ENCODE data around the gene RANBP3.
"Not testable (repeated sequence)": the region's sequence is repeated elsewhere in the genome, so short reads cannot be mapped to it uniquely, and the experiment has no call there.

The RANBP3 gene

GRCh38 chr19:5966215-5966614 is 11.7 kb downstream of the RANBP3 start:
- Histone ChIP-seq H3K27ac (ENCODE audit: low read length) (no peak overlapping the region), H3F3A (ENCODE audit: insufficient read depth, low read length) (peaks cover 27% of the 10 kb centered on the region), H3K27me3 (replicated peaks; ENCODE audit: insufficient read depth, low read length) (no peaks in the 10 kb centered on the region), H3K9me3 (replicated peaks; ENCODE audit: insufficient read depth, low read length) (no peaks in the 10 kb centered on the region), H3K9ac (ENCODE audit: low read length) (no peak overlapping the region), H2AFZ (ENCODE audit: low read length) (no peak overlapping the region), H4K20me1 (ENCODE audit: insufficient read depth, low read length) (peaks cover 73% of the 10 kb centered on the region), H3K4me3 (ENCODE audit: low read length) (no peak overlapping the region), H3K4me2 (ENCODE audit: low read depth, low read length) (no peak overlapping the region), H3K4me1 (ENCODE audit: low read length) (peaks cover 35% of the 10 kb centered on the region), H3K36me3 (replicated peaks; ENCODE audit: insufficient read depth, low read length) (0 out of 2 replicates have a peak, but pooled peaks cover 3% of the 10 kb centered on the region), H3K79me2 (ENCODE audit: low read length) (peaks cover 99% of the 10 kb centered on the region), H3K9me2 (replicated peaks; ENCODE audit: insufficient read depth, low read length) (no peaks in the 10 kb centered on the region)
- no peak for DNase-seq
- no peak for TF ChIP-seq EZH2 (optimal IDR thresholded peaks at IDR 0.05; ENCODE audit: low read depth, low read length)

- H3K4me1 ChIP-seq (ENCODE audit: low read length): peaks cover 27% of the 10 kb centered on the region
- H3F3A ChIP-seq (ENCODE audit: insufficient read depth, low read length): peaks cover 23% of the 10 kb centered on the region
- H3K9me3 ChIP-seq (replicated peaks; ENCODE audit: insufficient read depth, low read length): no peaks in the 10 kb centered on the region
- 0 out of 2 replicates have a peak, but pooled peaks cover 3% of the 10 kb centered on the region for H3K36me3 ChIP-seq (replicated peaks; ENCODE audit: insufficient read depth, low read length)
- no peak for TF ChIP-seq EZH2 (optimal IDR thresholded peaks at IDR 0.05; ENCODE audit: low read depth, low read length)
- TF ChIP-seq EZH2phosphoT487 (IDR thresholded peaks at IDR 0.05; ENCODE audit: low read length): no peak
- H3K27me3 ChIP-seq (replicated peaks; ENCODE audit: insufficient read depth, low read length): no peaks in the 10 kb centered on the region
- H3K4me2 ChIP-seq (ENCODE audit: low read depth, low read length): no peak overlapping the region
- no peaks in the 10 kb centered on the region for H3K9me2 ChIP-seq (replicated peaks; ENCODE audit: insufficient read depth, low read length)
- DNase-seq: no peak
- no peak overlapping the region for H3K9ac ChIP-seq (ENCODE audit: low read length)
- no peak overlapping the region for H2AFZ ChIP-seq (ENCODE audit: low read length)
- H3K4me3 ChIP-seq (ENCODE audit: low read length): no peak overlapping the region
- H4K20me1 ChIP-seq (ENCODE audit: insufficient read depth, low read length): peaks cover 72% of the 10 kb centered on the region
- H3K79me2 ChIP-seq (ENCODE audit: low read length): peaks cover 99% of the 10 kb centered on the region
- H3K27ac ChIP-seq (ENCODE audit: low read length): no peak overlapping the region
Measured at GRCh38 chr19:5964816-5965565, 12.9 kb downstream of the RANBP3 start.

- DNase-seq: no peak
- no peak overlapping the region for H3K4me2 ChIP-seq (ENCODE audit: low read depth, low read length)
- H3K27me3 ChIP-seq (replicated peaks; ENCODE audit: insufficient read depth, low read length): no peaks in the 10 kb centered on the region
- no peak overlapping the region for H2AFZ ChIP-seq (ENCODE audit: low read length)
- peaks cover 18% of the 10 kb centered on the region for H3K4me1 ChIP-seq (ENCODE audit: low read length)
- TF ChIP-seq EZH2 (optimal IDR thresholded peaks at IDR 0.05; ENCODE audit: low read depth, low read length) (no peak), CTCF (IDR thresholded peaks at IDR 0.05; ENCODE audit: low read length) (no peak), EZH2phosphoT487 (IDR thresholded peaks at IDR 0.05; ENCODE audit: low read length) (no peak)
- peaks cover 15% of the 10 kb centered on the region for H3F3A ChIP-seq (ENCODE audit: insufficient read depth, low read length)
- no peak overlapping the region for H3K27ac ChIP-seq (ENCODE audit: low read length)
- H3K4me3 ChIP-seq (ENCODE audit: low read length): no peak overlapping the region
- 0 out of 2 replicates have a peak, but pooled peaks cover 3% of the 10 kb centered on the region for H3K36me3 ChIP-seq (replicated peaks; ENCODE audit: insufficient read depth, low read length)
- H3K9ac ChIP-seq (ENCODE audit: low read length): no peak overlapping the region
- peaks cover 99% of the 10 kb centered on the region for H3K79me2 ChIP-seq (ENCODE audit: low read length)
- H3K9me3 ChIP-seq (replicated peaks; ENCODE audit: insufficient read depth, low read length): no peaks in the 10 kb centered on the region
- H3K9me2 ChIP-seq (replicated peaks; ENCODE audit: insufficient read depth, low read length): no peaks in the 10 kb centered on the region
- peaks cover 71% of the 10 kb centered on the region for H4K20me1 ChIP-seq (ENCODE audit: insufficient read depth, low read length)
Measured at GRCh38 chr19:5963855-5964254, 14.1 kb downstream of the RANBP3 start.

GRCh38 chr19:5963259-5963658 is 14.7 kb downstream of the RANBP3 start:
- not testable (repeated sequence) for H3K27ac ChIP-seq (ENCODE audit: low read length); H3F3A ChIP-seq (ENCODE audit: insufficient read depth, low read length); H3K36me3 ChIP-seq (replicated peaks; ENCODE audit: insufficient read depth, low read length); H3K4me2 ChIP-seq (ENCODE audit: low read depth, low read length); DNase-seq; H2AFZ ChIP-seq (ENCODE audit: low read length); H3K27me3 ChIP-seq (replicated peaks; ENCODE audit: insufficient read depth, low read length); H3K9me3 ChIP-seq (replicated peaks; ENCODE audit: insufficient read depth, low read length); H3K4me3 ChIP-seq (ENCODE audit: low read length); H3K9ac ChIP-seq (ENCODE audit: low read length); H3K9me2 ChIP-seq (replicated peaks; ENCODE audit: insufficient read depth, low read length)
- H4K20me1 ChIP-seq (ENCODE audit: insufficient read depth, low read length): peaks cover 76% of the 10 kb centered on the region
- peaks cover 12% of the 10 kb centered on the region for H3K4me1 ChIP-seq (ENCODE audit: low read length)
- peaks cover 99% of the 10 kb centered on the region for H3K79me2 ChIP-seq (ENCODE audit: low read length)

Measured in MM.1S (cell line).